Ovary (tissue), 3 donors: ENCODE measurements around the gene SERF2.

Experiments
- CTCF ChIP-seq, 3 donors: fragments of 450-650 bp in 2 of 3; fragments of 200-600 bp in 1 of 3; IDR thresholded peaks; one replicate each; pipeline versions ENCODE4 v1.5.1 to v1.8.0; 2016 to 2022; ENCODE audit warnings: antibody characterized with exemption in 3 of 3, mild to moderate bottlenecking in 1 of 3
- POLR2A ChIP-seq: fragments of 450-650 bp; IDR thresholded peaks from one replicate; pipeline ENCODE4 v1.6.1; 2017; ENCODE audit warnings: antibody characterized with exemption, mild to moderate bottlenecking, moderate library complexity
- donor health status: DM: no; HTN: no; CAD: no.

- TF ChIP-seq POLR2A = no peak
- TF ChIP-seq CTCF (IDR thresholded peaks at IDR 0.05) = no peak
These were observed 29.3 kb upstream of the SERF2 start for GRCh38 chr15:43762824-43763223.
